ENCODE results near the gene FFAR2.

GRCh38 chr19:35433448-35433847 lies 14.6 kb upstream of the FFAR2 start:
- no peak for TF ChIP-seq CTCF (conservative IDR thresholded peaks at IDR 0.05; ENCODE audit: low read depth, low read length)
- no peak for TF ChIP-seq EZH2 (IDR thresholded peaks at IDR 0.05; ENCODE audit: low read length, unreplicated experiment)

Data from PC-3 (cell line).